Amygdala (tissue), 56 donors: ENCODE data around the gene PI4KA.
"Not testable (repeated sequence)": the region's sequence is repeated elsewhere in the genome, so short reads cannot be mapped to it uniquely, and the experiment has no call there.

ENCODE experiments used
- DNase-seq, 56 donors: peaks; one replicate each; lab custom pipeline; 2025; lab: John Stamatoyannopoulos, UW

PI4KA gene

GRCh38 chr22:20779014-20779817 is 79.4 kb downstream of the PI4KA start:
- no peak for DNase-seq

GRCh38 chr22:20777420-20778177 is 81.0 kb downstream of the PI4KA start:
- DNase-seq, result no peak

DNA sequence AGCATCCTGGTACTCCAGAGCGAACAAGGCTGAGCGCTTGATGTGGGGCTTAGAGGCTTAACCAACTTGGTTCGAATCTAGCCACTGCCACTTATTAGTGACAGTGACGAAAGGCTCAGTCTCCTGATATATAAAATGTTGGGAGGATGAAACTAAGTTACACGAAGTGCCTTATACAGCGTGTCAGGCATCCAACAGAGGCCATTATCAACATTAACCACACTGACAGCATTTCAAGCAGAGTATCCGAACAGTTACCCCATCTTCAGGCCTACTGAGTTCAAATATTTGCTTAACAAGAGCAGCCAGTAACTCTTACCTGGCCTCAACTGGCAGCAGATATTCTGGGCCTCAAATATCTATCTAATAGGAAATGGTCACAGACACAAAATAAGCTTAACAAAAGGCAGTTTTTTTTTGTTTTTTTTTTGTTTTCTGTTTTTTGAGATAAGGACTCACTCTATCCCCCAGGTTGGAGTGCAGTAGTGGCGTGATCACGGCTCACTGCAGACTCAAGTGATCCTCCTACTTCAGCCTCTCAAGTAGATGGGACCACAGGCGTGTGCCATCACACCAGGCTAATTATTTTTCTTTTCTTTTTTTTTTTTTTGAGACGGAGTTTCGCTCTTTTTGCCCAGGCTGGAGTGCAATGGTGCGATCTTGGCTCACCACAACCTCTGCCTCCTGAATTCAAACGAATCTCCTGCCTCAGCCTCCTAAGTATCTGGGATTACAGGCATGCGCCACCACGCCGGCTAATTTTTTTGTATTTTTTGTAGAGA is 81.8 kb downstream of the PI4KA start:
- DNase-seq, result no peak

- DNase-seq, result no peak
Measured at GRCh38 chr22:20775342-20775895, 83.2 kb downstream of the PI4KA start.

GRCh38 chr22:20774882-20775281 is 83.7 kb downstream of the PI4KA start:
- DNase-seq, result no peak

GRCh38 chr22:20773793-20774212 is 84.8 kb downstream of the PI4KA start, which contains the start of gene SERPIND1:
Gene SERPIND1 (plus strand): TSS chr22:20774113. CDS start chr22:20779313, 5,200 bp downstream.
- DNase-seq, result no peak

DNA sequence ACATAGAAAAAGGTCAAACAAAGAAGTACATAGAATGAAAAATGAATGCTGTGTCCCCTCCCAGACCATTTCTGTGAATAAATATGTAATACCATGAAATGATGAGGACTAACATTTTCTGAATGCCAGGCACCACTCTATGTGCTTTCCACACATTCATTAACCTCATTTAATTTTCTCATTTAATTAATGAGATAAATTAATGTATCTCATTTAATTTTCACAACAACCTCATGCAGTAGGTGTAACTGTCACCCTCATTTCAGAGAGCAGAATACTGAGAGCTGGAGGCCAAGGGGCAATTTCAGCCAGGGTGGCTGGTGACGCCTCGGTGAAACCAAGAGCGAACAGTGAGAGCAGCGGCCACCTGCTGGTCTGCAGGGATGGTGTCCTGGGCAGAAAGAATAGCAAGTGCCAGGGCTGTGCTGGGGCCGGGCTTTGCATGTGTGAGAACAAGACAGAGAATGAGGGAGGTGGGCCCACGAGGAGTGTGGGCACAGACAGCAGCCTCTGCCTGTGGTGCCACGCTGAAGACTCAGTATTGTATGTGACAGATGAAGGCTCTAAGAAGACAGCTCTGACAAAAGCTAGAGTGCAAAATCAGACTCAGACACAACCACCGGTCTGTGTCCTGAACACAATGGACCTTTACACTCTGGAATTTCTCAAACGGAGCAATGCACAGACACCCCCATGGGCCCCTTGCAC is 86.5 kb downstream of the PI4KA start:
- peak in 1 of 56 donors; percentile 8 for DNase-seq

DNA sequence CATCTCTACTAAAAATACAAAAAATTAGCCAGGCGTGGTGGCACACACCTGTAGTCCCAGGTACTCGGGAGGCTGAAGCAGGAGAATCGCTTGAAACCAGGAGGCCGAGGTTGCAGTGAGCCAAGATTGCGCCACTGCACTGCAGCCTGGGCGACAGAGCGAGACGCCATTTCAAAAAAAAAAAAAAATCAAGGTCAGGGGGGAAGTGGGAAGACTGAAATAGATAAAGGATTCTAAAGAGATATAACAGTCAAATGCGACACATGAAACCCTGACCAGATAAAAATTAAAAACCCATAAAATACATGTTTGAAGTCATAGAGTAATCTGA is 89.2 kb downstream of the PI4KA start:
- DNase-seq, result not testable (repeated sequence)

DNA sequence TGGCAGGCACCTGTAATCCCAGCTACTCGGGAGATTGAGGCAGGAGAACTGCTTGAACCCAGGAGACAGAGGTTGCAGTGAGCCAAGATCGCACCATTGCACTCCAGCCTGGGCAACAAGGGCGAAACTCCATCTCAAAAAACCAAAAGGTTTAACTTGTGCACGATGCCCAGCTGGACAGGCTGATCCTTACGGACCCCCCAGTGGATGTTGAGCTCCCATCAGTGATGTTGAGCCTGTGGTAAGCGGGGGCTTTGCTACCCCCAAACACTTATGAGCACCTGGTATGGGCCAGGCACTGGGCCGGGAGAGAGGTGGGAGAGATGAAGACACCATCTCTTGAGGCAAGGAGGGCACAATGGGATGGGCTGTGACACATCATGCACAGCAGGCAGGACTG is 92.1 kb downstream of the PI4KA start:
- no peak for DNase-seq

DNA sequence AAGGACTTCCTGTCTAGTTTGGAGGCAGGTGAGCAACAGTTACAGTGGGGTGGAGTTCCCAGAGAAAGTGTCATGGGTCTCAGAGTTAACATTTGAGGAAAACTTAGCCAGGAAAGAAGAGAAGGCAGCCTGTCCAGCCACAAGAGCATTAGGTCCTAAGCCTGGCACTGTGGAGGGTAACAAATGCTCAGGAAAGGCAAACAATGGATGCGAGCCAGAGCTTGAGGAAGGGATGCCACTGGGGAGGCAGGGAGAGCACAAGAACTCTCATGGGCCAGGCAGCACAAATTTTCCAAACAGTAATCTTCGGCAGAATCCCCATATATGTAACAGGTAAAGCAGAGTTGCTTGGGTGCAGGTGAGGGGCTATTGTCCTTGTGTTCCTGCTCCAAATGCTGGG is 92.7 kb downstream of the PI4KA start:
- DNase-seq, result no peak

DNA sequence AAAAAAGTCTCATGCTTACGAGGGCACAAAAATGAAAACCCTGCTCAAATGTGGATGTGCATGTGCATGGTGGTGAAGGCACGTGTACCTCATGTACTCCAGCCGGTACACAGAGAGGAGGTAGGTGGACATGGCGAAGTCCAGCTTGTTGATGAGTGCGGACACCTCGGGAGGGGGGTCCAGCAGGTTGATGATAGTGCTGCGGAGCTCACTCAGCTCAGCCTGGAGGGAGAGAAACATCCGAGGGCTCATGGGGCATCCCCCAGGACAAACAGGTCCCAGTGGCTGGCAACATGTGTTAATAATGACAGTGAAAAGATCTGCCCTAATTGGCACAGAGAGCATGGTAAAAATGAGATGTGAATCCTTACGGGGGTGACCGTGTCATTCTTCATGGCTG is 93.9 kb downstream of the PI4KA start:
- no peak for DNase-seq

- DNase-seq, result no peak
Measured at GRCh38 chr22:20764471-20764720, 94.2 kb downstream of the PI4KA start.

DNA sequence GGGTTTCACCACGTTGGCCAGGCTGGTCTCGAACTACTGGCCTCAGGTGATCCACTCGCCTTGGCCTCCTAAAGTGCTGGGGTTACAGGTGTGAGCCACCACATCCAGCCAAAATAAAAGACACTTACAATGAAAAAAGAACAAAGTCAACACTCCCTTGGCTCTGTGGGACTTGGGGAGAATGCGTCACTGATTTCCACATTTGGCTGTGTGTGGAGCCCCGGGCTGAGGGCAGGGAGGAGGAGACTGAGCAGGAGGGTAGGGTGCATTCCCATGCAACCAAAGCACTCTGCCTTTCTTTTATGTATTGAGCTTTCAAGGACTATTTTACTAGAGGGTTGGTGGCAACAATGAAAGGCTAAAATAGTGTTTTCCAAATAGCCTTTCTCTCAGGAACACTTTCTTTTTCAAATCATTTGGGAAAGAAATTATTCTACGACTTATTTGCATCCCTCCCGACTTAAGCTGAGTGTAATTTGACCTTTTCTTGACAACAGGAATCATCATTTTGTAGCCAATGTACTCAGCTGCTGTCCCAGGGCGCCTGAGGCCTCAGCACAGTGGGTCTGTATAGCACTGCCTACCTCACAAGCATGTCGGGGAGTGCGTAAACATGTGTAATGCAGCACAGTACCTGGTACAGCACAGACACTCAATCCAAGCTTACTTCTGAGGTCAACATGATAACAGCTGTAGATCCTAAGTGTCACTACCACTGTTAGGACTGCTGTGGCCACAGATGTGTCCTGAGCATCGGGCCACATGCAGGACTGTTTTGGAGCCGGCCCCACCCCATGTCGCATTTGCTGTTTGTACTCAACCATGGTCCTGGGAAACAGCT is 94.8 kb downstream of the PI4KA start:
- DNase-seq, result no peak

GRCh38 chr22:20762233-20762796 is 96.3 kb downstream of the PI4KA start:
- DNase-seq, result no peak

DNA sequence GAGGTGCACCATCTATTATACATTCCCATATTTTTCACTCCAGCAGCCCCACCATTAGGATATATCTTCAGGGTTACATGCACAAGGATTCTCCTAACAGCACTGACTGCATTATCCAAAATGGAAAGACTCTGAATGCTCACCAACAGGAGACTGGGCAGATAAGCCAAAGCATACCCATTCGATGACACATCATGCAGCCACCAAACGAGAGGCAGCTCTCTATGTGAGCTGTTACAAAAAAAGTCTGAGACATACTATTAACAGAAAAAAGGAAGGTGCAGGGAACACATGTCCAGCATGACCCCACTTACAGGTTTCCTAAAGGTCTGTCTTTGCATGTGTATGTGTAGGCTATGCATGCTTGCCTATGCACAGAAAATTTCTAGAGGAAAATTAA is 97.1 kb downstream of the PI4KA start:
- no peak for DNase-seq

- no peak for DNase-seq
Measured at GRCh38 chr22:20760084-20760483, 98.5 kb downstream of the PI4KA start.

DNA sequence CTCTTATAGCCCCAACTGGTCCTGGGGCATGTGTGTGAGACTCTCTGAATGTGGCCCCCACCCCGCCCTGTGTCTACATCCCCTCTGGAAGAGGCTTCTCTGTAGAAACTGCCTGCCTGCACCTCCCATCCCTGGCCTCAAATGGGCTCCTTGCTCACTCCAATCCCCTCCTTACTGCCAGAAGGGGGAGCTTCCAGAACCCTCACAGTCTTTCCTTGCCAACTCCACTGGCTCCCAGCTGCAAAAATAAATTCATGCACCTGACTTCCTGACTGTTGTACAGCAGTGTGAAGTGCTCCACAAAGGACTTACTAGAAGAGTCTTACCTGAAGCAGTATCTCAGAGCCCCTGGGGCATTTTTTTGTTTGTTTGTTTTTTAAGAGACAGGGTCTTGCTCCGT is 99.9 kb downstream of the PI4KA start:
- DNase-seq, result no peak

GRCh38 chr22:20756846-20757245 is 101.8 kb downstream of the PI4KA start:
- no peak for DNase-seq

DNA sequence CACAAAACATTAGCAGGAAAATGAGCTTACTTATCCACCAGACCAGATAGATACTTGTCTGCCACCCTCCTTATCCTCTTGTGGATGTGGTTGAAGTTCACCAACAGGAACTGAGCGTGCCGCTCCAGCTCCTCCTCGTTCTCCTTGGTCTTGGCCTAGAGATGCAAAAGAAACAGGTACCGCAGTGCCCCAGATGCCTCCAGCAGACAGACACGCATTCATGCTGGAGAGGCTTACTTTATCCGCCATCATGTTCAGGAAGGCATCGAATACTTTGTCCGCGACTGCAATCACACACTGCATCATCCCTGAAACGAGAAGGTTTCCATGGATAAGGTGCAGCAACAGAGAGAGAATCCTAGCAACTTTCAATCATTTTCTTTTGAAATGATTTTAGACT is 105.7 kb downstream of the PI4KA start:
- no peak for DNase-seq
